Brain pericyte (primary cell): Measurements from ENCODE around the gene KATNB1.

Experiments
- DNase-seq: peaks from one replicate; pipeline ENCODE4 v3.0.0-alpha.2; 2012; ENCODE audit warnings: low read depth, low spot score

KATNB1 gene

DNA sequence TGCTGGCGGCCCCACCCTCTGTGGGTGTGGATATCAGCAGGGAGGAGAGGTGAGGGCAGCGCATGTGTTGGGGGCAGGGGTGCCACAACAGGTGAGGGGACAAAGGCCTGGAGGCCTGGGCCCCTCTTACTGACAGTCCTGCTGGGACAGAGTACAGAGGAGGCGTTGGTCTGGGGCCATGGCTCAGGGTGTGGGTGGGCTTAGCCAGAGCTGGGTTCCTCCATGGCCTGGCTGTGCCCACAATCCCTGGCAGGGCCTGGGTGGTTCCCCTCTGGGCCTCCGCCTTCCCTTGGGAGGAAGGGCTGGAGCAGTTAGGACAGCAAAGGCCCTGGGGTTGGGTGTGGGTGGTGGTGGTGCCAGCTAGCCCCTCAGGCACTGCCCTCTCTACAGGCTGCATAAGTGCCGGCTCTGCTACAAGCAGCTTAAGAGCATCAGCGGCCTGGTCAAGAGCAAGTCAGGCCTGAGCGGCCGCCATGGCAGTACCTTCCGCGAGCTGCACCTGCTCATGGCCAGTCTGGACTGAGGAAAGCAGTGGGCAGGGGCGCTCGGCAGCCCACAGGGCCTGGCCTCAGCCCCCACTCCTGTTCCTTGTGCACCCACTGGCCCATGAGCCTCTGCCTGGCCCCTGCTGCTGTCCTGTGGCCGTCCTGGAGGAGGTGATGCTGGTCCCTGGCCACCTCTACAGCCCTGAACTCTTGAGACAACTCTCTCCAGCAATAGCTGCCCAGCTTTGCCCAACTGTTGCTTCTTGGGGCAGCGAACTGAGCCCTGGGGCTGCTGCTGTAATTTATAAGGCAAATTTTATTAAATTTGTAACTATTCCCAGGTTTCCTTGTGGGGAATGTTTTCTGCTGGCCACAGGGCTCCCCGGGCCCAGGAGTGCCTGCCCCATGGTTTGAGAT is 21.1 kb downstream of the KATNB1 start:
- DNase-seq: no peak

DNA sequence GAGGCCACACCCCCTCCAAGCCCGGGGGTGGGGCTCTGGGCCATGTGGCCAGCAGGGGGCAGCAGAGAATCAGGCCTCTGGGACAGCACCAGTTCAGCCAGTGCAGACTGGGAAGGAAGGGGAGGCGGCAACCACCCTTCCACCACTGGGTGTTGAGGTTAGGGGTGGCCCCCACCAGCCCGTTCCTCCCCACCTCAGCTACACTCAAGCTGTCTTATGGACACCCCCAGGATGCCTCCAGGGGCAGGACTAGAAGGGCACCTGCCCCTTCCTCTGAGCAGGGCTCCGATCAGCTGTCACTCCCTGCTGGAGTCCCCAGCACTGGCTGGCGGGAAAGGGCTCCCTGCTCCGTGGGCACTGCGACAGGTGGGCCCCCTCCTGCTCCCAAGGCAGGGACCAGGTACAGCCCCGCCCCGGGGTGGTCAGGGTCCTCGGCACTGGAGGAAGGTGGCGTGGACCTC is 21.8 kb downstream of the KATNB1 start:
- DNase-seq: peak; percentile 40

DNA sequence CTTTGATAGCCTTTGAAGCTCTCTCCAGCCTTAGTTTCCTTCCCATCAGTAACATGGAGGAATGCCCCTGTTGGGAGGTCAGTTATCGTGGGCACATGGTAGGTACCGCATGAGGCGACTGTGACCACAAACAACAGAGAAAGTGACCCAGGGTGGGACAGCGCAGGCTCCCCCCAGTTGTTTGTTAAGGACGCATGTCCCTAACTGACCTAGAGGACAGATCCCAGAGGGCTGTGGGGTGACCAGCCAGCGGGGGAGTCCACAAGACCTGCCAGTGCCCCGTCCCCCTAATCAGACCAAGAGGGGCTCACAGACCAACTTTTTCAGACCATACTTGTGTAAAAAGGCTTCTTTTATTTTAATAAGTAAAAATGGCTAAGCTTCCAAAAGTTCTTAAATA is 22.3 kb downstream of the KATNB1 start:
- DNase-seq: no peak

DNA sequence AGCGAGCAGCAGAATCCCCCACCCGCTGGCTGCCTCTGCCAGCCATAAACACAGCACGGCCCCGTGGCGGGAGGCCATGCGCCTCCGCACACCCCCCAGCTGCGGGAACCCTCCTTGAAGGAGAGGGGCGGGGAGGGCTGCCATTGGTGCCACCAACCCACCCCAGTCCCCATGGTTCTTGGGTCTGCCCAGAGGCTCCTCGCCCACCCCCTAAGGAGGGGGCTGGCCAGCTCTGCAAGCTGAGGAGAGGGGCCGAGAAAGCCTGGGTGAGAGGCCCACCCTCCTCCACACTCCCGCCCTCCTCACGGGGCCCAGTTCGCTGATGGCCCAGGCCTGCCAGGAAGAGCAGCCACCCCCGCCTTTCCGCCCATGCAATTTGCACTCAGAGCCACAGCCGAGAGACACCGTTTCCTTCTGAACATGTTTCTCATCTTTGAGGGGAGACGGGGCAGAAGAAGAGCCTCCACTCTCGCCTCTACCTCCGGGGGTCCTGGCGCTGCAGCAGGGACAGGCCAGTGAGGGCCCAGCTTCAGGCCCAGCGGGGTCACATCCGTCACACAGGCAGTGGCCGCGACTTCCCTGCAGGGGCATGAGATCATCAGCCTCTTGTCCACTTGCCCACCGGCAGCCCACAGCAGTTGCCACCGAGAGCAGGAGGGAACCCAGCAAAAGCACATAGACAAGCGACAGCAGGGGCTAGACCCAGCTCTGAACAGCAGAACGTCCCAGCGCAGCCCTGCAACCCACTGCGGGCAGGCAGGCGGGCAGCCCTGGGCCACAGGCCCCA is 23.0 kb downstream of the KATNB1 start:
- DNase-seq: no peak

DNA sequence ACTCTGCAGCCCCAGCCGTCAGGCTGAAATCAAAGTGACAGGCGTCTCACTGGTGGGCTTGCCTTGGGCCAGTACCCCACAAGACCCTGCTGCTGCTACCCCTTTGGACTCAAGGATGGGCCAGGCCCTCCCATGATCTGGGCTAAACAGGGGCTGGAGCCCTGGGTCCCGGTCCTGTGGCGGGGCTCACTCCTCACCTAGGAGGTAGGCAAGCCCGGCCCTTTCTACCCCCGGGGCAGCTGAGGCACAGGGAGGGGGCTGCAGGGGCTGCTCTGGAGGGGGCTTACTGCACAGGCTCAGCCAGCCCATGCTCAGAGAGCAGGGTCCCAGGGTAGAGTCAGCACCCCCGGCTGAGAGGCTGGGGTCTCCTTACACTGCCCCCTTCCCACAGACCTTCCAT is 23.6 kb downstream of the KATNB1 start:
- DNase-seq: no peak

DNA sequence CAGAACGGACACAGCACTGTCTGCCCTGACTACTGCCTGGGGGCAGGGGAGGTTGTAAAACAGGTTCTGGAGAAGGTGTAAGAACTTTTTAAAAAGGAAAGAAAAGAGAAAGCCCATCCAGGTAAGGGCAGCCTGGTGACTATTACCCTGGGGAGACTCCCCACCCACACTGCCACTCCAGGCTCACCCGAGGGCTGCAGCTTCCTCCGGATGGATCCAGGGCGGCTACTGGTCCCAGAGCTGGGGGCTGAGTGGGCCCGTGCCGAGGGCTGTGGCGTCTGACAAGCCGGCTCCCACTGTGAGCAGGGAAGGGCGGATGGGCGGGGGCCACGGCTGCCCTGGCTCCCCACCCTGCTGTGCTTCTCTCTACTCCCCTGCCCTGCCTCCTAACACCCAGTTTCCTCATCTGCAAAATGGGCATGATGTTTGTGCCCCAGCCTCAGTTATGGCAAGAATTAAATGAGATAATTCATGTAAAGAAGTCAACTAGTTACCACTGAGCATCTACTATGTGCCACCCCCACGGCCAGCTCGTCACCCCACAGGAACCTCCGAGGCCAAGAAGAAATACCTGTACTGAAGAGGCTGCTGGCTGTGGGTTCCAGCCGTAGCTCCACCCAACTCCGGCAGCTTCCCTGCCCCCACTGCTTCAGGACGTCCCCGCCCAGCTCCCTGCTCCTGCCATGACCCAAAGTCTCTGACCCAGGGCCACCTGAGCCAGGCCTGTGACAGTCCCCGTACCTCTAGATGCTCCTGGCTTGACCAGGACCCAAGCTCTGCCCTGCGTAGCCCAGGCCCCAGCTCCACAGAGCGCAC is 24.2 kb downstream of the KATNB1 start:
- DNase-seq: no peak

DNA sequence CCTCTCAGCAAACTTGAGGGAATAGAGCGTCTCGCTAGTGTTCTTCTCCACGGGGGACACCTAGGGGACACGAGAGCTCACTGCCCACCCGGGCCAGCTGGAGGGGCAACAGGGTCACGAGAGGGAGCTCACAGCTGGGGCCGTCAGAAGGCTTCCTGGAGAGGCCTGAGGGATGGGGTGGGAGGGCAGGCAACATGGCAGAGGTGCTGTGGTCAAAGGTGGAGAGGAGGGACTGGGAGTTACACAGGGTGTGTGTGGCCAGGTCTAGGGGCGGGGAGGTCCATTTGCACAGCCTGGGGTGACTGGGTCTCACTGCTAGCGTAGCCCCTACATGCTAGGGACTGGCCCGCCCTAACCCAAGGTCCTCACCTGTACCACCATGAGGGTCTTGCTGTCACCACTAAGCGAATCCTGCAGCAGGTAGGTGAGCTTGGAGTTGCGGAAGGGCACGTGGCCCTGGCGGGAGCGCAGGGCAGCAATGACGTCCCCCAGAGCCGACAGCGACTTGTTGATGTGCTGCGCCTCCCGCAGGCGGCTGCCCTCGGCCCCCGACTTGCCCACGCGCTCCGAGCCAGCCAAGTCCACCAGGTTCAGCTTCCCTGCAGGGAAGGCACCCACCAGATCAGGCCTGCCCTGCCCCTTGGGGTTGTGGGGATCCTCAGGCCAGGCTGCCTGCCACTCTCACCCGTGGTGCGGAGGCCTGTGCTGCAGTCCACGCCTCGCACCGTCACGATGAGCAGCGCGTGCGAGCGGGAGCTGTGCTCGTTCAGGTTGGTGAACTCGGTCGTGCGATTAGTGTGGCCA is 25.0 kb downstream of the KATNB1 start:
- DNase-seq: no peak

DNA sequence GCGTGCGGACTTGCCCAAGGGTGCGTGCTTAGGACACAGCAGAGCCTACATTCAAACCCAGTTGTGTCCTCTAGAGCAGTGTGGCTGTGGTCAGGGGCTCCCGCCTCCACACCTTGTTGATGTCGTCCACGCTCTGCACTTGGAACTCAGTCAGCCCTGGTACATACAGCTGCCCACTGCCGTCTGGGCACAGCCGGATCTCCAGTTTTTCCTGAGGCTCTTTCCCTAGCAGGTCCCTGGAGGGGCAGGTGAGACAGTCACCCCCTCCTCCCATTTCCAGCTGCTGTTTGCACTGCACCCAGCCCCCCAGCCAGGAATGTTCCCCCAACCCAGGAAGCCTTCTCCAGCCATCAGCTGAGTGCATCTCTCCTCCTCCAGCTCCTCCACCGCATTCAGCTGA is 25.7 kb downstream of the KATNB1 start:
- no peak for DNase-seq

DNA sequence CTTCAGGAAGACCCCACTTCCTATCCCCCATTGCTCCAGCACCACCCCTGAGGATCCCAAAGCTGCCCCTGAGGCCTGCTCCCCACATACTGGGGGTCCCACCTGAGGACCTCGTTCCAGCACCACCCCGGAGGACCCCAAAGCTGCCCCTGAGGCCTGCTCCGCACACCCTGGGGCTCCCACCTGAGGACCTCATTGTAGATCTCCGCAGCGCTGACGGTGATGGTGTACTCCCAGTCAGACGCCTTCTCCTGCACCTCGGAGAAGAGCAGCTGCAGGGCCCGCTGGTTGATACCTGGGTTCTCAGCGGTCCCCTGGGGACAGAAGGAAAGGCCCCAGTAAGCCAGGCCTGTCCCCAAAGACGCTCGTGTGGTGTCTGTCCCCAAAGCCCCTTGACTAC is 26.4 kb downstream of the KATNB1 start:
- DNase-seq: no peak

DNA sequence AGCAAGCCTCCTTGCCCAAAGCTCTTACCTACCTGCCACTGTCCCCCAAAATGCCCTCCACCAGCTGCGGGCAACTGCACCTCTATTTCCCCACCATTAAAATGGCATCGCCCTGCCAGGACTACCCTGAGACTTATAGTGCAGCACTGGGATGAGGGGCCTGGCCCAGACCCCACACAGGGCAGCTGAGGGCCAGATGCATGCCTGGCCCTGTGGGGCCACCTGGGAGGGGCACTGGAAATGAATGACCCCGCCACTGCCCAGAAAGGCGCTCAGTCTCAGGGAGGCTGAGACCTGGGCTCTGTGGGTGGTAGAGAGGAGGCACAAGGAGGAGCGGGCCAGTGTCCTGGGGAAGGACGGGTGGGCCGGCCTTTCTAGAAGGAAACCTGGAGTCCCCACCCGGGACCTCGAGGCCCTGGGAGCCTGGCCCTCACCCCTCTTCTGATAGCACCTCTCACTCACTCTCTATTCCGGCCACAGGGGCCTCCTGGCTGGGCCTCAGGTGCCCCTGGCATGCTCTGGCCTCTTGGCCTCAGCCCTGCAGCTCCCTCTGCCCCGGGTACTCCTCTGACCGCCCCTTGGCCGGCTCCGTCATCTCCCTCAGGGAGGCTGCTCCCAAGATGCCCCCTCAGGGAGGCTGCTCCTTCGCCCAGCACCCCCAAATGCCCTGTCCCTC is 26.9 kb downstream of the KATNB1 start:
- no peak for DNase-seq

DNA sequence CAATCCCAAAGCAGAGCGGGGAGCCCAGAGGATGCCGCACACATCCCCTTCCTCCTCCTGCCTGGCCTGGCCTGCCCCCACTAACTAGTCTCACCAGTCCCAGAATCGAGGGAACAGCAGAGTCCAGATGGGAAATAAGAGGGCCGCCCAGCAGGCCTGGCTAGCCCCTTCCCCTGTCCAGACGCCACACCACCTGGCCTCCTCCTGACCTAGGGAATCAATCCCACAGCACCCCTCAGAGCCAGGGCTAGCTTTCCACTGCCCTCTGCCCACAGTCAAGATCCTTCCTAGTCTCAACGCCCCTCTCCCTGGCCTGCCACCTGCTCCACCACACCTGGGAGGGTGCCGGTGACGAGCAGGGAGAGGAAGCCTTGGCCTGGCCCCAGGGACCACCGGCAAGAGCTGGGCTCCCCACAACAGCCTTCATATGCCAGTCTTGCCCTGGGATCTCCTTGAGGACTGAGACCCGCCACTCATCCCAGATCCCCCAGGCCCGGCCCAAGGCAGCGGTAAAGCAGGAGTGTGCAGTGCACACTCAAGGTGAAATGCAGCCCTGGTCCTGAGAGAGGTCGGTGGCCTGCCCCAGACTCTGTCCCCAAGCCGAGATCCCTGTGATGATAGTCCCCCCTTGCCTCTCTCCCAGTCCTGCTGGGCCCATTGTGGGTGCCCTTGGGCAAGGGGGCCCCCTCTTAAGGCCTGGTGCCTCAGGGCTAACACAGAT is 27.9 kb downstream of the KATNB1 start:
- no peak for DNase-seq

DNA sequence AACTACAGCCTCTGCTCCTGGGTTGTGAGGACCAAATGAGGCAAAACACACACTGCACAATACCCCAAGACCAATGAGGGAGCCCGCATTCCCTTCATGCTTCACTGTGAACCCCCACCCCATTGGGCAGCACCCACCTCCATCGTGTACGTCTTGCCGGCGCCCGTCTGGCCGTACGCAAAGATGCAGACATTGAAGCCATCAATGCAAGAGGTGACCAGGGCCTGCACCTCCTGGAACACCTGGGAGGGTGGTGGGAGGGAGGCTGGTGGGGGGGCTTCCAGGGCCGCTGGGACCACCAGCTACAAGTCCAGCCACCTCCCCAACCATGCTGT is 28.4 kb downstream of the KATNB1 start:
- DNase-seq: no peak

DNA sequence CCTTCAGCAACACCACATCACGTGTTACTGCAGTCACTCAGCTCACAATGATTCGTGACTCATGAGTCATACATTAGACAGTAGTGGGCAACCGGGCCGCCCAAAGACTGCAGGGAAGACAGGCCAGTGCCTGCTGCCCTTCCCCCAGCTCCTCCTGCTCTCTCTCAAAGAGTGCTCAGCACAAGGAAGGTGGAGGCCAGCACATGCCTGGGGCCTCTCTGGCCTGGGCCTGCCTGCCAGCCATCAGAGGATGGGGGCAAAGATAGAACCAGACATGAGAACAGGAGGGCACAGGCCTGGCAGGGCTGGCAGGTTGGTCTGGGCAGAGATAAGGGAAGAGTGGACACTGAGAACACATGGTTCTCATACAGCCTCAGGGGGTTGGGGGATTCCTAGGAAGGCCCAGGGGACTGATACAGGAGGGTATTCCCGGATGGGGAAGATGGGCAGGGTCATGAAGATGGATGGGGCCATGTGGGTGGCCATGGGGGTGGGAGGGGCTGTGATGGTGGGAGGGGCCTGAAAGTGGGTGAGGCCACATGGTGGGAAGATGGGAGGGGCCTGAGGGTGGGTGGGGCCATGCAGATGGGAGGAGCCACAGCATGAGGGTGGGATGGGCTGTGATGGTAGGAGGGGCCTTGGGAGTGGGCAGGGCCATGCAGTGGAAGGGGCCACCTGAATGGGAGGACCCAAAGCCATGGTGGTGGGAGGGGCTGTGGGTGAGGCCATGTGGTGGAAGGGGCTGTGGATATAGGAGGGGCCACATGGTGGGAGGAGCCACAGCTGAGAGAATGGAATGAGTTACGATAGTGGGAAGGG is 29.0 kb downstream of the KATNB1 start:
- no peak for DNase-seq

DNA sequence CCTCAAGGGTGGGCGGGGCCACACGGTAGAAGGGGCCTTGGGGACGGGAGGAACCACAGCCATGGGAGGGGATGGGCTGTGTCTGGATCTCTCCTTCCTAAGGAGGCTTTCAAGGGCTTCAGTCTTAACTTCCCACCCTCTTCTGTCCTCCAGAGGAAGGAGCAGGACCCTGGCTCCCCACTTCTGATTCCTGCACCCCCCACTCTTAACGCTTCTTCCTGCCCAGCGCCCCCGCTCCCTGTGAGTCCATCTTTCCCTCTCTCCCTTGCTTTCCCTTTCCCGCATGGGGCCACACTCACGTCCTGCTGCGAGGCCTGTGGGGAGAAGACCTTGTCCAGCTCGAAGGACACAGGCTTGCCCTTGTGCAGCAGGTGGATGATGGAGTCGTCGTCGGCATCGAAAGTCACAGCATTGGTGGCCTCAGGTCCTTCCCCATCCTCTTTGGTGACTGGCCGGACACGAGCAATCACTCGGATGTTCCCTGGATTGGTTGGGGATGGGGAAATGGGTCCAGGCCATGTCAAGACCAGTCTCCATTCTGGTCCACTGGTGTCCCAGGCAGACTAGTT is 29.7 kb downstream of the KATNB1 start:
- DNase-seq: no peak

DNA sequence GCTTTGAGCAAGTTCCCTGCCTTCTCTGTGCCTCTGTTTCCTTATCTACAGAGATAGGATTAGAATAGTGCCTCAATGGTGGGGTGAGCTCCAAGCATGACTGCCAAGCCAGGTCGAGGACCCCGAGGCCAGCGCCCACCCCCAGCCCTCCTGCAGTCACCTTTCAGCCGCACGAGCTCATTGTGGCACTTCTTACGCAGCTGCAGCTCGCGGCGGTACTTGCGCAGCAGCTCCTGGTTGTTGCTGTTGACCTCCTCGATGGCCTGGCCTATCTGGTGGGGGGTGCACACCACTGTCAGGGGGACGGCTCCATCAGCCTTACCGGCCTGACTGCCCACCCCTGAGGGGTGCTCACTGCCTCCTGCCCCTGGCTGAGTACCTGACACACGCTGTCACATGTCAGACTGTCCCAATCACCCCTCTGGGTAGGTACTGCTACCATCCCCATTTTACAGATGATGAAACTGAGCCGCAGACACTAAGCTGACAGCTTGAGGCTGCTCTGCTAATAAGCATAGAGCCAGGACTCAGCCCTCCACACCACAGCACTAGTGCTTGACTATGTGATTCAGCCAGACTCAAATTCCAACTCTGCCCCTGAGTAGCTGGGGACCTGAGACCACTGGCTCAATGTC is 31.3 kb downstream of the KATNB1 start:
- no peak for DNase-seq

DNA sequence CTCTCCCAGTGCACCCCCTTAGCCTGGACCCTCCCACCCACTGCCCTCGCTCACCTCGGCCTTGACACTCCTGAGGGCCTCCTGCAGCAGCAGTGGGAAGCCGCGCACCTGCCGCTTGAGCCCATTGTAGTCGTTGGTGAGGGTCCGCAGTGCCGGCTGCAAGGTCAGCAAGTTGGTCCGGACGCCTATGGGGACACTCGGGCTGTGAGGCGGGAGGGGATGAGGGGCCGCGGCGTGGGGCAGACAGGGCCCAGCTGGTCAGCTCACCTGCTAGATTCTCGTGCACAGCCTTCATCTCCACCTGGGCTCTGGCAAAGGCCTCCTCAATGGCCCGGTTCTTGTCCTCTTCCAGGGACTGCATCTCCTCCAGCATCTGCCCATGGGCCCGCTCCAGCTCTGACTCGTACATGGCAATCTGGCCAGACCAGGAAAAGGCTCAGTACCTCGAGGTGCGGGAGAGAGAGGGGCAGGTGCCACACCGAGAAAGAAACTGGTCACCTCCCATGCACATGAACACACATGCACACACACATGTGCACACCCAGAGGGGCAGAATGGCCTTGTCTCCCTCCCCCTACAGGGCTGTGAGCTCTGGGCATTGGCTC is 34.1 kb downstream of the KATNB1 start:
- no peak for DNase-seq

DNA sequence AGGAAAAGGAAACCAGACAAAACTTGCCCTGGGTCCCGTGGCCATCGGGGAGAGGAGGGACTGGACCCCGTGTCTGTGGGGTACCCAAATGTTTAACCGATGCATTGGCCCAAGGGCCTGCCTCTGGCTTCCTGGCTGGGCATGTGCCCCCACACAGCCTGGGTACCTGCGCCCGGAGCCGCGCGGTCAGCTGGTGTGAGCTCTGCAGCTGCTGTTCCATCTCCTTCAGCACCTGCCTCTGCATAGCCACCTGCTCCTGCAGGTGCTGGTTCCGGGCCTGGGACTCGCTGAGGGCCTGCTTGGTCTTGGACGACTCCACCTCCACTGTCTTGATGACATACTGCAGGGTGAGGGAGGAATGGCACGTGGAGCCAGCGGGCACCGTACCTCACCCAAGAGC is 34.8 kb downstream of the KATNB1 start:
- no peak for DNase-seq
